Measurements from ENCODE around the gene ZNF549.
"Not testable (repeated sequence)": the region's sequence is repeated elsewhere in the genome, so short reads cannot be mapped to it uniquely, and the experiment has no call there.

GRCh38 chr19:57500400-57500799, 26.8 kb upstream of the ZNF549 start:
- TF ChIP-seq CTCF, POLR2AphosphoS5, EP300, POLR2A (IDR thresholded peaks at IDR 0.05): not testable (repeated sequence)
